HEK293 (cell line): Measurements from ENCODE around the gene CREB5.

Experiments used
- CTCF ChIA-PET: fragments of 350-600 bp; formaldehyde crosslinking; extraction: SDS; loops from one replicate; lab custom pipeline; 2021; ENCODE audit warnings: antibody characterized with exemption; lab: Yijun Ruan, JAX
- POLR2A ChIA-PET: fragments of 300-600 bp; formaldehyde crosslinking; extraction: SDS; loops from one replicate; lab custom pipeline; 2020; ENCODE audit warnings: antibody characterized with exemption, inconsistent platforms; lab: Yijun Ruan, JAX
- H3K27ac ChIP-seq: fragments of 200-500 bp; sonication (Bioruptor generic); 2 replicates; pipeline ENCODE4 v1.5.1; 2014; ENCODE audit warnings: low read depth, low read length, control low read depth, inconsistent platforms; ENCODE audit errors: extremely low read depth
- H3K36me3 ChIP-seq, 2 experiments: fragments of 200-500 bp in 1 of 2; sonication (Bioruptor generic) in 1 of 2; 1 replicate in 1 of 2; 2 replicates in 1 of 2; pipeline ENCODE4 v1.5.1; 2014 to 2017; ENCODE audit warnings: inconsistent platforms in 2 of 2, low read length in 2 of 2; ENCODE audit not compliant: control insufficient read depth in 2 of 2, insufficient read depth in 1 of 2
- H3K4me1 ChIP-seq: fragments of 200-500 bp; sonication (Bioruptor generic); 2 replicates; pipeline ENCODE4 v1.5.1; 2014; ENCODE audit warnings: mild to moderate bottlenecking, low read length, inconsistent platforms; ENCODE audit not compliant: control insufficient read depth, insufficient read depth
- H3K4me3 ChIP-seq: 2 replicates; pipeline ENCODE4 v1.5.1; 2011; ENCODE audit warnings: low read depth, mild to moderate bottlenecking, control low read depth, low read length, moderate library complexity
- H3K9me3 ChIP-seq: fragments of 200-500 bp; sonication (Bioruptor generic); 2 replicates; pipeline ENCODE4 v1.5.1; 2014; ENCODE audit warnings: low read depth, low read length, inconsistent platforms; ENCODE audit not compliant: control insufficient read depth, insufficient read depth
- EGR2 ChIP-seq: fragments of 450-650 bp; formaldehyde crosslinking; IDR thresholded peaks from 2 replicates; pipeline ENCODE4 v1.5.1; 2016; ENCODE audit warnings: low read depth, missing biosample characterization, missing genetic modification characterization
- FEZF1 ChIP-seq: fragments of 450-650 bp; formaldehyde crosslinking; IDR thresholded peaks from 2 replicates; pipeline ENCODE4 v1.5.1; 2016; ENCODE audit warnings: missing biosample characterization, missing genetic modification characterization
- GLIS1 ChIP-seq: fragments of 450-650 bp; formaldehyde crosslinking; IDR thresholded peaks from 2 replicates; pipeline ENCODE4 v1.5.1; 2016; ENCODE audit warnings: missing biosample characterization, missing genetic modification characterization
- OSR2 ChIP-seq: fragments of 450-650 bp; formaldehyde crosslinking; IDR thresholded peaks from 2 replicates; pipeline ENCODE4 v1.5.1; 2016; ENCODE audit warnings: missing biosample characterization, missing genetic modification characterization
- PRDM4 ChIP-seq: fragments of 450-650 bp; formaldehyde crosslinking; IDR thresholded peaks from 2 replicates; pipeline ENCODE4 v1.5.1; 2017; ENCODE audit warnings: missing biosample characterization, missing genetic modification characterization
- PRDM6 ChIP-seq: fragments of 450-650 bp; formaldehyde crosslinking; IDR thresholded peaks from 2 replicates; pipeline ENCODE4 v1.5.1; 2017; ENCODE audit warnings: missing biosample characterization, missing genetic modification characterization
- SP7 ChIP-seq: fragments of 450-650 bp; formaldehyde crosslinking; IDR thresholded peaks from 2 replicates; pipeline ENCODE4 v1.5.1; 2016; ENCODE audit warnings: missing biosample characterization, missing genetic modification characterization
- TSHZ1 ChIP-seq: fragments of 450-650 bp; formaldehyde crosslinking; IDR thresholded peaks from 2 replicates; pipeline ENCODE4 v1.5.1; 2016; ENCODE audit warnings: missing biosample characterization, missing genetic modification characterization, borderline replicate concordance
- WT1 ChIP-seq: fragments of 450-650 bp; formaldehyde crosslinking; IDR thresholded peaks from 2 replicates; pipeline ENCODE4 v1.5.1; 2016; ENCODE audit warnings: missing biosample characterization, missing genetic modification characterization
- ZBTB26 ChIP-seq: fragments of 450-650 bp; formaldehyde crosslinking; optimal IDR thresholded peaks from 2 replicates; pipeline ENCODE3; 2016; ENCODE audit warnings: missing biosample characterization, mild to moderate bottlenecking, missing genetic modification characterization
- ZFHX2 ChIP-seq: fragments of 450-650 bp; formaldehyde crosslinking; conservative IDR thresholded peaks from 2 replicates; pipeline ENCODE4 v1.5.1; 2016; ENCODE audit warnings: missing biosample characterization, missing genetic modification characterization
- ZNF169 ChIP-seq: fragments of 450-650 bp; formaldehyde crosslinking; IDR thresholded peaks from 2 replicates; pipeline ENCODE4 v1.5.1; 2016; ENCODE audit warnings: missing biosample characterization, missing genetic modification characterization
- ZNF23 ChIP-seq: fragments of 450-650 bp; formaldehyde crosslinking; IDR thresholded peaks from 2 replicates; pipeline ENCODE4 v1.5.1; 2016; ENCODE audit warnings: missing biosample characterization, missing genetic modification characterization, borderline replicate concordance
- ZNF341 ChIP-seq: fragments of 450-650 bp; formaldehyde crosslinking; IDR thresholded peaks from 2 replicates; pipeline ENCODE4; 2016; ENCODE audit warnings: low read depth, missing biosample characterization, missing genetic modification characterization
- ZNF362 ChIP-seq: fragments of 450-650 bp; formaldehyde crosslinking; IDR thresholded peaks from 2 replicates; pipeline ENCODE4 v1.5.1; 2016; ENCODE audit warnings: missing biosample characterization, missing genetic modification characterization
- ZNF658 ChIP-seq: fragments of 450-650 bp; formaldehyde crosslinking; IDR thresholded peaks from 2 replicates; pipeline ENCODE4; 2016; ENCODE audit warnings: missing biosample characterization, missing genetic modification characterization
- ZNF692 ChIP-seq: fragments of 450-650 bp; formaldehyde crosslinking; IDR thresholded peaks from 2 replicates; pipeline ENCODE4 v1.5.1; 2016; ENCODE audit warnings: missing biosample characterization, missing genetic modification characterization
- ZNF747 ChIP-seq: fragments of 450-650 bp; formaldehyde crosslinking; IDR thresholded peaks from 2 replicates; pipeline ENCODE4 v1.5.1; 2016; ENCODE audit warnings: missing biosample characterization, missing genetic modification characterization

Gene CREB5

GRCh38 chr7:28434510-28434909, 22.2 kb downstream of the CREB5 start:
- Histone ChIP-seq H3K4me3 (no peak overlapping the region), H3K27ac (no peak overlapping the region; the same call in 1 of the 2 replicates), H3K9me3 (no peaks in the 10 kb centered on the region), H3K36me3 (no peaks in the 10 kb centered on the region), H3K4me1 (peaks cover 35% of the 10 kb centered on the region)
- ChIA-PET CTCF (interaction anchor here (0.6 to 1.5 kb wide), 4 partner anchors 45 to 192 kb away, joined by 3 read pairs; no protein-coding TSS in a partner anchor), POLR2A (interaction anchor here (2.4 kb wide), 1 partner anchor 26 kb away, joined by 8 read pairs; no protein-coding TSS in a partner anchor)
- TF ChIP-seq PRDM6 (tag by site-specific recombination) (peak; percentile 38), ZBTB26 (tag by site-specific recombination) (no peak), ZNF23 (tag by site-specific recombination) (no peak), ZNF658 (tag by site-specific recombination) (no peak), ZNF169 (tag by site-specific recombination) (no peak)
- TF ChIP-seq, all 188 proteins: peak for 1

GRCh38 chr7:28435152-28435551, 22.8 kb downstream of the CREB5 start:
- Histone ChIP-seq H3K36me3 (no peaks in the 10 kb centered on the region), H3K4me1 (peaks cover 35% of the 10 kb centered on the region), H3K4me3 (no peak overlapping the region), H3K9me3 (no peaks in the 10 kb centered on the region), H3K27ac (no peak overlapping the region)
- ChIA-PET CTCF (interaction anchor here (0.6 kb wide), 2 partner anchors 136 to 157 kb away, joined by 3 read pairs; no protein-coding TSS in a partner anchor), POLR2A (interaction anchor here (0.6 kb wide), 2 partner anchors 87 to 95 kb away, joined by 3 to 4 read pairs; no protein-coding TSS in a partner anchor)
- TF ChIP-seq EGR2 (tag by site-specific recombination) (0 out of 2 replicates have a peak, but pooled peaks have one; percentile 15), WT1 (tag by site-specific recombination) (peak; percentile 30; the same call in 1 of the 2 replicates), ZNF362 (peak; percentile 78), TSHZ1 (tag by site-specific recombination) (no peak), OSR2 (tag by site-specific recombination) (peak; percentile 76), ZFHX2 (tag by site-specific recombination) (peak; percentile 44), ZNF747 (tag by site-specific recombination) (no peak), SP7 (tag by site-specific recombination) (peak; percentile 60), ZNF341 (peak; percentile 54), FEZF1 (tag by site-specific recombination) (peak; percentile 72), ZNF692 (tag by site-specific recombination) (no peak), PRDM4 (tag by site-specific recombination) (0 out of 2 replicates have a peak, but pooled peaks have one; percentile 36), PRDM6 (tag by site-specific recombination) (peak; percentile 39; the same call in 1 of the 2 replicates), GLIS1 (tag by site-specific recombination) (peak; percentile 90)
